Activated CD4-positive, alpha-beta T cell treated with anti-CD3 and anti-CD28 coated beads for 36 hours (primary cell): ENCODE results near the gene RAB27A. TPM values are rescaled to one million over a fixed set of nuclear protein-coding genes. Genes with fewer than 3 reads are reported as not detected.

Experiments used
- total RNA-seq, 2 experiments: library from RNA; stranded (reverse); gene quantifications; one replicate each; pipeline ENCODE4 v1.2.3, GENCODE V29; 2021

RAB27A gene
- total RNA-seq, 2 experiments from 2014 or later = 111 to 129 TPM

Other genes starting within 250 kb of the RAB27A start
- 100 to 1,000 TPM; 152 to 188 TPM for gene RSL24D1, start 92.9 kb downstream of the RAB27A start, total RNA-seq
- 10 to 100 TPM in 1 of 2 experiments, 1 to 10 TPM in 1; 8.8 to 11.0 TPM for gene PIGBOS1, start 29.3 kb upstream of the RAB27A start, total RNA-seq
- 10 to 100 TPM; 19.8 to 21.1 TPM for gene PIGB, start 29.4 kb upstream of the RAB27A start, total RNA-seq
- 10 to 100 TPM; 11.3 to 12.2 TPM for gene CCPG1, start 118.5 kb upstream of the RAB27A start, total RNA-seq
- under 1 TPM; 0.34 to 0.81 TPM for gene PIERCE2, start 118.7 kb upstream of the RAB27A start, total RNA-seq
- under 1 TPM; 0.62 to 0.79 TPM for gene DNAAF4, start 218.4 kb upstream of the RAB27A start, total RNA-seq